Measurements from ENCODE around the gene MTREX. TPM values are rescaled to one million over a fixed set of nuclear protein-coding genes. Genes with fewer than 3 reads are reported as not detected.
"Not testable (repeated sequence)": the region's sequence is repeated elsewhere in the genome, so short reads cannot be mapped to it uniquely, and the experiment has no call there.

The MTREX gene
- total RNA-seq, 1 donor from 2014 or later = 68.0 TPM

DNA sequence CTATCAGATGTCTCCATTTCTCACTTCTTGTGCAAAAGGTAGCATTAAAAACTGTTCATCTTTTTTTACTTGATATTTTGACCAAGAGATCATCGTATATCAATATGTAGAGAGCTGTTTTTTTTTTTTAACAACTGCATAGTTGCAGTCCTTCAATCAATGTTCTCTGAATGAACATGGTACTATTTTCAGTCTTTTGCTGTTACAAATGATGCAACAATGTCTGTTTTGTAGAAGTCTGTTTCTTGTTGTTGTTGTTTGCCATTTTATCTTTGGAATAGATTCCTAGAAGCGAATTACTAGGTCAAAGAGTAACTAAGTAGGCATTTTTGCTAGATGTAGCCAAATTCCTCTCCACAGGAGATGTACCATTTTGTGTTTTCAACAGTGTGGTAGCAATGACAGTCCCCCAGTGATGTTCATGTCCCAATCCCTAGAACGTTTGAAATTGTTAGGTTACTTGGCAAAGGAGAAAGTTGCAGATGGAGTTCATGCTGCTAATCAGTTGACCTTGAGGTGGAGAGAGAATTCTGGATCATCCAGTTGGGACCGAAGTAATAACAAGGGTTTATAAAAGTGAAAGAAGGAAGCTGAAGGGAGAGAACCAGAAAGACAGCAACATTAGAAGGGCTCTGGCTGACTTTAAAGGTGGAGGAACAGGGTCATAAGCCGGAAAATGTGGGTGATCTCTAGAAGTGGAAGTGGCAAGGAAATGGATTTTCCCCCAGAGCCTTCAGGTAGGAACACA is 6.3 kb downstream of the MTREX start:
- Histone ChIP-seq H3K4me3 (no peak overlapping the region), H3K9me3 (no peaks in the 10 kb centered on the region), H3K27ac (no peak overlapping the region), H3K36me3 (no peaks in the 10 kb centered on the region), H3K27me3 (no peaks in the 10 kb centered on the region), H3K4me1 (peaks cover 41% of the 10 kb centered on the region)
- DNase-seq (ENCODE audit: extremely low spot score in 2 of 2) = no peak
- intact Hi-C loops (cut with DNase I) = no loop called here
- TF ChIP-seq, protein P1, sequence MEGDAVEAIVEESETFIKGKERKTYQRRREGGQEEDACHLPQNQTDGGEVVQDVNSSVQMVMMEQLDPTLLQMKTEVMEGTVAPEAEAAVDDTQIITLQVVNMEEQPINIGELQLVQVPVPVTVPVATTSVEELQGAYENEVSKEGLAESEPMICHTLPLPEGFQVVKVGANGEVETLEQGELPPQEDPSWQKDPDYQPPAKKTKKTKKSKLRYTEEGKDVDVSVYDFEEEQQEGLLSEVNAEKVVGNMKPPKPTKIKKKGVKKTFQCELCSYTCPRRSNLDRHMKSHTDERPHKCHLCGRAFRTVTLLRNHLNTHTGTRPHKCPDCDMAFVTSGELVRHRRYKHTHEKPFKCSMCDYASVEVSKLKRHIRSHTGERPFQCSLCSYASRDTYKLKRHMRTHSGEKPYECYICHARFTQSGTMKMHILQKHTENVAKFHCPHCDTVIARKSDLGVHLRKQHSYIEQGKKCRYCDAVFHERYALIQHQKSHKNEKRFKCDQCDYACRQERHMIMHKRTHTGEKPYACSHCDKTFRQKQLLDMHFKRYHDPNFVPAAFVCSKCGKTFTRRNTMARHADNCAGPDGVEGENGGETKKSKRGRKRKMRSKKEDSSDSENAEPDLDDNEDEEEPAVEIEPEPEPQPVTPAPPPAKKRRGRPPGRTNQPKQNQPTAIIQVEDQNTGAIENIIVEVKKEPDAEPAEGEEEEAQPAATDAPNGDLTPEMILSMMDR (IDR thresholded peaks at IDR 0.05) = no peak
- TF ChIP-seq POLR2A (IDR thresholded peaks at IDR 0.05) (no peak), POLR2AphosphoS5 (IDR thresholded peaks at IDR 0.05; ENCODE audit: insufficient read depth in 1 of 2, low read depth in 1 of 2) (no peak)

DNA sequence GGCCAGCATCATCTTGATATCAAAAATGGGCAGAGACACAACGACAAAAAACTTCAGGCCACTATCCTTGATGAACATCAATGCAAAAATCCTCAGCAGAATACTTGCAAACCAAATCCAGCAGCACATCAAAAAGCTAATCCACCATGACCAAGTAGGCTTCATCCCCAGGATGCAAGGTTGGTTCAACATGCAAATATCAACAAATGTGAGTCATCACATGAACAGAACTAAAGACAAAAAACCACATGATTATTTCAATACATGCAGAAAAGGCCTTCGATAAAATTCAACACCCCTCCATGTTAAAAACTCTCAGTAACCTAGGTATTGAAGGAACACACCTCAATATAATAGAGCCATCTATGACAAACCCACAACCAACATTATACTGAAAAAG is 8.5 kb downstream of the MTREX start:
- Histone ChIP-seq H3K27me3 (no peaks in the 10 kb centered on the region), H3K4me1 (peaks cover 18% of the 10 kb centered on the region), H3K36me3 (no peaks in the 10 kb centered on the region), H3K27ac (no peak overlapping the region), H3K9me3 (no peaks in the 10 kb centered on the region), H3K4me3 (no peak overlapping the region)
- no peak for DNase-seq (ENCODE audit: extremely low spot score in 2 of 2)
- intact Hi-C loops (cut with DNase I) = no loop called here
- TF ChIP-seq, protein P1 (IDR thresholded peaks at IDR 0.05) = no peak
- no peak for TF ChIP-seq POLR2AphosphoS5 (IDR thresholded peaks at IDR 0.05; ENCODE audit: insufficient read depth in 1 of 2, low read depth in 1 of 2)

DNA sequence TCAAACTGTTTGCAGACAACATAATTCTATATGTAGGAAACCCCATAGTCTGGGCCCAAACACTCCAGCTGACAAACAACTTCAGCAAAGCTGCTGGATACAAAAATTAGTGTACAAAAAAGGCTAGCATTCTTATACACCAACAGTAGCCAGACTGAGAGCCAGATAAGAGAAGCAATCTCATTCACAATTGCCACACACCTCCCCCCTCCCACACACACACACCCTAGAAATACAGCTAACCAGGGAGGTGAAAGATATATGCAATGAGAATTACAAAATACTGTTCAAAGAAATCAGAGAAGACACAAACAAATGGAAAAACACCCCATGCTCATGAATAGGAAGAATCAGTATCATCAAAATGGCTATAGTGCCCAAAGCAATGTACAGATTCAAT is 9.0 kb downstream of the MTREX start:
- no peak for DNase-seq (ENCODE audit: extremely low spot score in 2 of 2)
- Histone ChIP-seq H3K9me3 (no peaks in the 10 kb centered on the region), H3K4me1 (peaks cover 13% of the 10 kb centered on the region), H3K4me3 (no peak overlapping the region), H3K27me3 (no peaks in the 10 kb centered on the region), H3K36me3 (no peaks in the 10 kb centered on the region), H3K27ac (no peak overlapping the region)
- intact Hi-C loops (cut with DNase I) = no loop called here
- TF ChIP-seq POLR2AphosphoS5 (IDR thresholded peaks at IDR 0.05; ENCODE audit: insufficient read depth in 1 of 2, low read depth in 1 of 2) (no peak), POLR2A (IDR thresholded peaks at IDR 0.05) (no peak)
- TF ChIP-seq, protein P1 (IDR thresholded peaks at IDR 0.05) = no peak

DNA sequence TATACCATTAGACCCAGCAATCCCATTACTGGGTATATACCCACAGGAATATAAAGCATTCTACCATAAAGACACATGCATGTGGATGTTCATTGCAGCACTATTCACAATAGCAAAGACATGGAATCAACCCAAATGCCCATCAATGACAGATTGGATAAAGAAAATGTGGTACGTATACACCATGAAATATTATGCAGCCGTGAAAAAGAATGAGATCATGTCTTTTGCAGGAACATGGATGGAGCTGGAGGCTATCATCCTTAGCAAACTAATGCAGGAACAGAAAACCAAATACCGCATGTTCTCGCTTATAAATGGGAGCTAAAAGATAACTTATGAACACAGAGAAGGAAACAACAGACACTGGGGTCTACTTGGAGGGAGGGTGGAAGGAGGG is 10.4 kb downstream of the MTREX start:
- not testable (repeated sequence) for H3K36me3 ChIP-seq; DNase-seq (ENCODE audit: extremely low spot score in 2 of 2); H3K4me3 ChIP-seq; H3K27ac ChIP-seq; H3K9me3 ChIP-seq; H3K27me3 ChIP-seq
- intact Hi-C loops (cut with DNase I) = loop anchor here (1.0 kb wide), 1 partner anchor 23 kb away; no protein-coding TSS in a partner anchor
- H3K4me1 ChIP-seq = peaks cover 12% of the 10 kb centered on the region

DNA sequence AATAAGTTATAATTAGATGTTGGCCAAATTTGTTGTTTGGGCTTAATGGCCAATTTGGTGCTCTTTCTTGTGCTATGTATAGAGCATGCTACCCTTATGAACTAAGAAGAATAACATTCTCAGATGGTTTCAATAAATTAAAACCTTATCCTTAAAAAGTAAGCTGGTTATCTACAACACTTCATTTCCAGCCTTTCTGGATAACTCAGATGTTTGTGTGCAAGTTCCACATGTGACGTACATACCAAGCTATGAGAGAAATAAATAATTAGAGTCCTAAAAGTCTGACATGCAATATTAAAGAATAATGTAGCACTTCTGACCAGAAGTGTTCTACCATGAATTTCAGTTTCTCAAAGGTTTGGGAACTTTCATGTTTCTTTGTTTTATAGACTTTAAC is 11.7 kb downstream of the MTREX start:
- TF ChIP-seq, protein P1 (IDR thresholded peaks at IDR 0.05) = no peak
- intact Hi-C loops (cut with DNase I) = no loop called here
- H3K36me3 ChIP-seq = no peaks in the 10 kb centered on the region
- H3K9me3 ChIP-seq = no peaks in the 10 kb centered on the region
- no peak overlapping the region for H3K27ac ChIP-seq
- H3K4me1 ChIP-seq = peaks cover 2% of the 10 kb centered on the region
- H3K4me3 ChIP-seq = no peak overlapping the region
- DNase-seq (ENCODE audit: extremely low spot score in 2 of 2) = no peak
- H3K27me3 ChIP-seq = no peaks in the 10 kb centered on the region

All from vagina (tissue), 2 donors.